GM12878 (cell line): ENCODE data around the gene IFNLR1. TPM values are rescaled to one million over a fixed set of nuclear protein-coding genes. Genes with fewer than 3 reads are reported as not detected.

Experiments
- ATAC-seq: fragments of 200-7000 bp; cut with Tn5 transposase; 3 replicates; pipeline ENCODE4 v1.9.1; 2020; ENCODE audit warnings: mild to moderate bottlenecking, moderate library complexity
- BruUV-seq: library from RNA; stranded (reverse); fragments of 400-500 nt; replicated peaks from 2 replicates; lab custom pipeline; 2021; lab: Mats Ljungman, UMichigan
- CTCF ChIA-PET: fragments of 300-600 bp; sonication (Branson Sonifier 250); formaldehyde crosslinking; extraction: SDS; loops from one replicate; lab custom pipeline; 2021; ENCODE audit warnings: inconsistent platforms; lab: Yijun Ruan, JAX
- POLR2A ChIA-PET: fragments of 350-600 bp; formaldehyde crosslinking; extraction: SDS; loops from one replicate; lab custom pipeline; 2021; ENCODE audit warnings: inconsistent platforms; lab: Charles Lee
- RAD21 ChIA-PET: fragments of 300-600 bp; sonication (Branson Sonifier 250); formaldehyde crosslinking; loops from one replicate; lab custom pipeline; 2023; ENCODE audit warnings: antibody characterized with exemption; ENCODE audit not compliant: unreplicated experiment; lab: Charles Lee
- SMC1A ChIA-PET: fragments of 300-600 bp; sonication (Branson Sonifier 250); formaldehyde crosslinking; loops from one replicate; lab custom pipeline; 2023; ENCODE audit not compliant: unreplicated experiment, uncharacterized antibody; lab: Charles Lee
- DNase-seq: peaks from one replicate; pipeline ENCODE4 v3.0.0-alpha.2; 2011; ENCODE audit warnings: low read depth, low spot score
- FAIRE-seq: peaks from 3 replicates; lab custom pipeline; 2011; peaks lifted over from hg19 to GRCh38; lab: Jason Lieb, UNC
- H2AFZ ChIP-seq: 2 replicates; pipeline ENCODE4 v1.6.0; 2011; ENCODE audit warnings: low read depth, low read length, control low read depth; ENCODE audit not compliant: control insufficient read depth
- H3K27ac ChIP-seq: 2 replicates; pipeline ENCODE4 v1.5.1; 2011; ENCODE audit warnings: control low read depth; ENCODE audit not compliant: control insufficient read depth, insufficient read depth
- H3K27me3 ChIP-seq, 2 experiments: replicated peaks in 1 of 2; 2 replicates each; pipeline versions ENCODE4 v1.6.0 to v1.6.1; 2011; ENCODE audit warnings: low read length in 1 of 2; ENCODE audit not compliant: control insufficient read depth in 2 of 2, insufficient read depth in 2 of 2
- H3K36me3 ChIP-seq, 2 experiments: 2 replicates each; pipeline ENCODE4 v1.5.1; 2011; ENCODE audit warnings: low read length in 1 of 2; ENCODE audit not compliant: control insufficient read depth in 2 of 2, insufficient read depth in 2 of 2
- H3K4me1 ChIP-seq: 2 replicates; pipeline ENCODE4 v1.6.1; 2011; ENCODE audit warnings: mild to moderate bottlenecking, low read length, moderate library complexity, mixed read lengths; ENCODE audit not compliant: control insufficient read depth, insufficient read depth
- H3K4me2 ChIP-seq: 2 replicates; pipeline ENCODE4 v1.6.0; 2011; ENCODE audit warnings: control low read depth; ENCODE audit not compliant: control insufficient read depth, insufficient read depth
- H3K4me3 ChIP-seq: fragments of 200-600 bp; sonication (generic); 2 replicates; pipeline ENCODE4 v1.5.1; 2016
- H3K79me2 ChIP-seq: 2 replicates; pipeline ENCODE4 v1.6.0; 2011; ENCODE audit warnings: low read length; ENCODE audit not compliant: control insufficient read depth, insufficient read depth
- H3K9ac ChIP-seq: 2 replicates; pipeline ENCODE4 v1.8.0; 2011; ENCODE audit warnings: low read length, control low read depth, mixed read lengths; ENCODE audit not compliant: control insufficient read depth, insufficient read depth
- H3K9me3 ChIP-seq: replicated peaks from 3 replicates; pipeline ENCODE4 v1.5.1; 2011; ENCODE audit warnings: mild to moderate bottlenecking, low read length; ENCODE audit not compliant: control insufficient read depth, insufficient read depth
- H4K20me1 ChIP-seq: 2 replicates; pipeline ENCODE4 v1.6.0; 2011; ENCODE audit not compliant: control insufficient read depth, insufficient read depth
- ATF2 ChIP-seq: IDR thresholded peaks from 2 replicates; pipeline ENCODE4 v1.6.1; 2012; ENCODE audit warnings: low read length, inconsistent platforms
- EED ChIP-seq: sonication (generic); IDR thresholded peaks from 2 replicates; pipeline ENCODE4 v1.6.1; 2016; ENCODE audit warnings: antibody characterized with exemption, low read depth
- ESRRA ChIP-seq: IDR thresholded peaks from 2 replicates; pipeline ENCODE4 v1.6.1; 2012; ENCODE audit warnings: mild to moderate bottlenecking, low read length, improper control_type of control experiment
- ETV6 ChIP-seq, 2 experiments: fragments of 450-650 bp in 1 of 2; IDR thresholded peaks in 1 of 2; conservative IDR thresholded peaks in 1 of 2; 2 replicates each; pipeline ENCODE4 v1.6.1; 2014; ENCODE audit warnings: antibody characterized with exemption in 1 of 2, borderline replicate concordance in 1 of 2, low read depth in 1 of 2, mild to moderate bottlenecking in 1 of 2, moderate library complexity in 1 of 2
- GATAD2B ChIP-seq: fragments of 450-650 bp; conservative IDR thresholded peaks from 2 replicates; pipeline ENCODE4 v1.6.1; 2017; ENCODE audit warnings: low read depth, mild to moderate bottlenecking, moderate library complexity
- JUNB ChIP-seq: IDR thresholded peaks from 2 replicates; pipeline ENCODE4 v1.6.1; 2016; ENCODE audit warnings: antibody characterized with exemption, mild to moderate bottlenecking
- MEF2A ChIP-seq: IDR thresholded peaks from 2 replicates; pipeline ENCODE4 v1.6.1; 2011; ENCODE audit warnings: low read depth, mild to moderate bottlenecking, low read length, moderate library complexity; ENCODE audit not compliant: insufficient read depth
- MTA2 ChIP-seq: fragments of 450-650 bp; IDR thresholded peaks from 2 replicates; pipeline ENCODE4 v1.6.1; 2016; ENCODE audit warnings: low read depth, mild to moderate bottlenecking, moderate library complexity
- NKRF ChIP-seq: fragments of 450-650 bp; conservative IDR thresholded peaks from 2 replicates; pipeline ENCODE4 v1.6.1; 2017; ENCODE audit warnings: mild to moderate bottlenecking, moderate library complexity
- RUNX3 ChIP-seq: IDR thresholded peaks from 2 replicates; pipeline ENCODE4 v1.6.1; 2012; ENCODE audit warnings: low read length, inconsistent platforms
- STAT3 ChIP-seq: IDR thresholded peaks from 2 replicates; pipeline ENCODE4 v1.6.1; 2011; ENCODE audit warnings: low read depth, low read length, improper control_type of control experiment
- ZNF217 ChIP-seq: fragments of 450-650 bp; IDR thresholded peaks from 2 replicates; pipeline ENCODE4 v1.6.1; 2017; ENCODE audit warnings: antibody characterized with exemption, mild to moderate bottlenecking
- ZNF24 ChIP-seq: fragments of 450-650 bp; IDR thresholded peaks from 2 replicates; pipeline ENCODE4 v1.6.1; 2017; ENCODE audit warnings: antibody characterized with exemption, mild to moderate bottlenecking
- WGBS: methylation state at CpG from one replicate; pipeline ENCODE4 v1.1.6; 2016; ENCODE audit warnings: low lambda C conversion rate; ENCODE audit not compliant: insufficient replicate concordance, insufficient coverage; ENCODE audit errors: missing lambda C conversion rate; 5-methylcytosine and 5-hydroxymethylcytosine counted together
- in situ Hi-C: fragments of 300-500 bp; cut with MboI; formaldehyde crosslinking; loops from 9 replicates; pipeline ENCODE4 v1.14.3; 2018; ENCODE audit warnings: mixed read lengths
- intact Hi-C: fragments of 100-400 bp; cut with micrococcal nuclease; formaldehyde crosslinking; loops from one replicate; pipeline ENCODE4 v1.14.2; 2022; ENCODE audit not compliant: unreplicated experiment
- polyA plus RNA-seq, 11 experiments: library from polyadenylated mRNA; depleted of rRNA in 4 of 11; unstranded in 6 of 11; stranded (reverse) in 5 of 11; fragments of >200 nt; fragmentation: Nextera tagmentation in 4 of 11; fragmentation: Illumina TruSeq in 1 of 11; extraction: Ambion mirVana in 4 of 11; extraction: Trizol in 1 of 11; gene quantifications; 1 replicate in 1 of 11; 2 replicates in 10 of 11; pipeline versions ENCODE4 v1.2.1 to v1.2.3, GENCODE V29; 2011 to 2016; ENCODE audit warnings: inconsistent platforms in 2 of 11, missing spikeins in 2 of 11, low read depth in 1 of 11
- total RNA-seq, 4 experiments: library from RNA; depleted of rRNA in 3 of 4; stranded (reverse); fragments of >200 nt in 3 of 4; fragmentation: Illumina TruSeq in 1 of 4; extraction: Trizol in 1 of 4; gene quantifications; 2 replicates each; pipeline versions ENCODE4 v1.2.1 to v1.2.3, GENCODE V29; 2013 to 2021

IFNLR1 gene
- total and polyA plus RNA-seq, 10 of the 15 experiments (the other 5 are each of a cell fraction or from before 2014, with no cell fraction given): 0.31 to 5.6 (median 3.9) TPM

GRCh38 chr1:24121406-24121805 is 65.7 kb downstream of the IFNLR1 start (continued):
- TF ChIP-seq STAT3: no peak
- TF ChIP-seq MTA2: no peak
- no peak for TF ChIP-seq MEF2A
- TF ChIP-seq ZNF217: no peak
- no peak for TF ChIP-seq ETV6 (conservative IDR thresholded peaks at IDR 0.05 in 1 of 2, IDR thresholded peaks at IDR 0.05 in 1 of 2; ENCODE audit: borderline replicate concordance in 1 of 2, low read depth in 1 of 2)
- TF ChIP-seq GATAD2B: no peak
- no peak for TF ChIP-seq EED
- TF ChIP-seq JUNB: no peak
- TF ChIP-seq ZNF24: no peak
- TF ChIP-seq ATF2: no peak
- no peak for TF ChIP-seq RUNX3
- TF ChIP-seq ESRRA: no peak

- POLR2A ChIA-PET: no interaction called here
- Histone ChIP-seq H3K27me3 (peaks cover 0 to 3% of the 10 kb centered on the region in 2 experiments; a peak in 2 of 4 replicates), H3K4me2 (no peak overlapping the region), H4K20me1 (no peaks in the 10 kb centered on the region)
- in situ Hi-C loops: no loop called here
- no peak for TF ChIP-seq NKRF
- TF ChIP-seq, all 136 proteins: peak for 0
- no peak for FAIRE-seq
- Histone ChIP-seq H3K9me3 (no peaks in the 10 kb centered on the region), H3K4me3 (no peak overlapping the region), H3K9ac (no peak overlapping the region), H3K27ac (no peak overlapping the region), H3K4me1 (no peaks in the 10 kb centered on the region), H3K36me3 (no peaks in the 10 kb centered on the region), H3K79me2 (no peaks in the 10 kb centered on the region), H2AFZ (no peak overlapping the region)
- WGBS: 17% methylated on average over 3 of the region's 3 CpGs
- BruUV-seq: no TSS peak
- DNase-seq: no peak
- ChIA-PET RAD21 (interaction anchor here (1.2 kb wide), 1 partner anchor 50 kb away, joined by 3 read pairs; no protein-coding TSS in a partner anchor), CTCF (no interaction called here), SMC1A (no interaction called here)
- intact Hi-C loops: no loop called here
- no peak for ATAC-seq
Observed at GRCh38 chr1:24120965-24121364, 66.1 kb downstream of the IFNLR1 start.
